Measurements from ENCODE around the gene EEFSEC. TPM values are rescaled to one million over a fixed set of nuclear protein-coding genes. Genes with fewer than 3 reads are reported as not detected.
A peak's percentile ranks its signal among the peaks of the same experiment; 100 is the strongest.

The EEFSEC gene
- total RNA-seq, 1 experiment from 2014 or later, result 10.6 TPM

DNA sequence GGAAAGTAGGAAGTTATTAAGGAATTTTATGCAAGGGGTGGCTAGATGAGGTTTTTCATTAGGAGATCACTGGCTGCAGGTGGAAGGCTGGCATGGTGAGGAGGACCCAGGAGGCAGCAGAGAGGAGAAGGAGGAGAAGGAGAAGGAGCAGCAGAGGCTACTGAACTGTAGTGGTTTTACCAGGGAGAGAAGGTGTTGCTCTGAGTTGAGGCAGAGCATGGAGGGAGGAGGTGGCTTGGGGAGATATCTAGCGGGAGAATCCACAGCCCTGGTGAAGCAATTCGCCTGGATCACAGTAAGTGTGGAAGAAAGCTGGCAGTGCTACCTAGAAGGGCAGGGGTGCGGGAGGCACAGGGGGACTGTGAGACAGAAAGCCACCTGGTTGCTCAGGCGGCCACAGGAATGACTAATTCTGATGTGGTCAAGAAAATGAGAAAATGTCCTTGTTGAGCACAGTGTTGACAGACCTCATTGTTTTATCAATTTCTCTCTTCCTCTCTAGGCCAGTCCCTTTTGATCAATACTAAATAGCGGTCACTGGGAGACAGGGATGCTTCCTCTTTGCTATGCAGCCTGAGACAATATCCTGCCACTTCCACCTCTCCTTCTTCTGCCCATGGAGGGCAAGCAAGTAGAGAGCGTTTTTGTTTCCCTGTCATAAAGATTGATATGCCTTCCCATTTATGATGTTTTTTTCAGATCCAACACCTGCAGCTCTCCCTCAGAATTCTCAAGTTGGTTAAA lies 94.6 kb downstream of the EEFSEC start:
- no peak overlapping the region for H3K27ac ChIP-seq
- H3K27me3 ChIP-seq, result no peaks in the 10 kb centered on the region
- H3K9me3 ChIP-seq (replicated peaks), result no peaks in the 10 kb centered on the region
- H3K36me3 ChIP-seq, result no peaks in the 10 kb centered on the region
- no peak for DNase-seq
- H3K4me3 ChIP-seq, result no peak overlapping the region
- H3K4me1 ChIP-seq, result no peaks in the 10 kb centered on the region

- no peak overlapping the region for H3K27ac ChIP-seq
- DNase-seq, result no peak
- H3K4me1 ChIP-seq, result 0 out of 2 replicates have a peak, but pooled peaks cover 2% of the 10 kb centered on the region
- no peaks in the 10 kb centered on the region for H3K27me3 ChIP-seq
- H3K9me3 ChIP-seq (replicated peaks), result no peaks in the 10 kb centered on the region
- H3K36me3 ChIP-seq, result no peaks in the 10 kb centered on the region
- H3K4me3 ChIP-seq, result no peak overlapping the region
Observed at GRCh38 chr3:128252083-128252482, 98.8 kb downstream of the EEFSEC start.

DNA sequence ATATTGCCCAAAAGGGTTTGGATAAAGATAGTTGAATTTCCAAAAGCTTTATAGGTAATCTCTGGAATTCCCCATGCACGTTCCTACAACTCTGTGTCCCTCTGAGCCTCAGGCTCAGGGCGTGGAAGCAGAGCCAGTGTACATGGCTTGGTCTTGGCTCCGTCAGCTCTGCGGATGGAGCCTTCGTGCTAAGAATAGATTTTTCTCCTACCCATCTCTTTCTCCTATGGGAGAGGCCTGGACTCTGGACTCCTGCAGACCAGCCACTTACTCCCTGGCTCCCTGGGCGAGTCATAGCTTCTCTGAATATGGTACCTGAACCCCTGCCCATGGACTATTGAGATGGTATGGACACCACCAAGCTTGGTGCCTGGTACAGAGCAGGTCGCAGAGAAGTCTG lies 99.9 kb downstream of the EEFSEC start:
- H3K4me3 ChIP-seq, result no peak overlapping the region
- H3K27ac ChIP-seq, result no peak overlapping the region
- no peaks in the 10 kb centered on the region for H3K27me3 ChIP-seq
- no peak for DNase-seq
- H3K36me3 ChIP-seq, result no peaks in the 10 kb centered on the region
- H3K9me3 ChIP-seq (replicated peaks), result no peaks in the 10 kb centered on the region
- 0 out of 2 replicates have a peak, but pooled peaks cover 2% of the 10 kb centered on the region for H3K4me1 ChIP-seq

DNA sequence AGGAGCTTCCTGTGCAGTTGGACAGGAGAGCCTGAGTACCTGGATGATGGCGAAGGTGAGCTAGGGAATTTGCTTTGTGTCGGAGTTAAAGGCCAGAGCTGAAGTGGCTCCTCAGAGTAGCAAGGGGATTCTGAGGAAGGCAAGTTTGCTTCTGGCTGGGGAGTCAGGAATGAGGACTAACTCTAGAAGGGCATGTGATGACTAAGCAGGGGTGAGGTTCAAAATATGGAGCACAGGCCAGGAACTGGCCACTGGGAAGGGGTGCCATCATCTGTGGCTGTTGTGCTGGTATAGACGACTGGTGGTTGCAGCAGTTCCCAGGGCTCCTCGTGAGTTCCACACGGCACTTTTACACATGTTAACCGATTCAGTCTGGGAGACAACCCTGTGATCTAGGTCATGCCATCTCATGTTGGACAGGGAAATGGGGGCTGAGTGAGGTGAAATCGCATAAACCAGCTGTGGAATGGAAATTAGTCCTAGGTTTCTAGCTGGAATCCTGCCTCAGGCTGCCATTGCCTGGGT lies 100.8 kb downstream of the EEFSEC start:
- H3K27ac ChIP-seq, result no peak overlapping the region
- 0 out of 2 replicates have a peak, but pooled peaks cover 2% of the 10 kb centered on the region for H3K4me1 ChIP-seq
- H3K27me3 ChIP-seq, result no peaks in the 10 kb centered on the region
- no peaks in the 10 kb centered on the region for H3K9me3 ChIP-seq (replicated peaks)
- no peak for DNase-seq
- H3K36me3 ChIP-seq, result no peaks in the 10 kb centered on the region; the same call in 1 of the 2 replicates
- no peak overlapping the region for H3K4me3 ChIP-seq

- no peaks in the 10 kb centered on the region; the same call in 1 of the 2 replicates for H3K9me3 ChIP-seq (replicated peaks)
- DNase-seq, result no peak
- no peak overlapping the region for H3K27ac ChIP-seq
- no peaks in the 10 kb centered on the region; the same call in 1 of the 2 replicates for H3K36me3 ChIP-seq
- no peaks in the 10 kb centered on the region for H3K27me3 ChIP-seq
- H3K4me1 ChIP-seq, result 0 out of 2 replicates have a peak, but pooled peaks cover 2% of the 10 kb centered on the region
- H3K4me3 ChIP-seq, result no peak overlapping the region
Observed at GRCh38 chr3:128254967-128255366, 101.7 kb downstream of the EEFSEC start.

- Histone ChIP-seq H3K27ac (no peak overlapping the region), H3K4me3 (no peak overlapping the region), H3K36me3 (peaks cover 2% of the 10 kb centered on the region; the same call in 1 of the 2 replicates), H3K27me3 (no peaks in the 10 kb centered on the region), H3K9me3 (replicated peaks) (no peaks in the 10 kb centered on the region; the same call in none of the 2 replicates), H3K4me1 (0 out of 2 replicates have a peak, but pooled peaks cover 2% of the 10 kb centered on the region)
- no peak for DNase-seq
Observed at GRCh38 chr3:128256131-128256530, 102.8 kb downstream of the EEFSEC start.

GRCh38 chr3:128257632-128258031 lies 104.4 kb downstream of the EEFSEC start:
- H3K4me1 ChIP-seq, result 0 out of 2 replicates have a peak, but pooled peaks cover 2% of the 10 kb centered on the region
- no peak overlapping the region for H3K27ac ChIP-seq
- H3K27me3 ChIP-seq, result no peaks in the 10 kb centered on the region
- H3K4me3 ChIP-seq, result no peak overlapping the region
- H3K9me3 ChIP-seq (replicated peaks), result no peaks in the 10 kb centered on the region; the same call in none of the 2 replicates
- no peak for DNase-seq
- H3K36me3 ChIP-seq, result peaks cover 2% of the 10 kb centered on the region; the same call in 1 of the 2 replicates

- Histone ChIP-seq H3K27ac (no peak overlapping the region), H3K9me3 (replicated peaks) (no peaks in the 10 kb centered on the region; the same call in none of the 2 replicates), H3K27me3 (no peaks in the 10 kb centered on the region), H3K36me3 (peaks cover 2% of the 10 kb centered on the region; the same call in 1 of the 2 replicates), H3K4me3 (no peak overlapping the region), H3K4me1 (0 out of 2 replicates have a peak, but pooled peaks cover 2% of the 10 kb centered on the region)
- no peak for DNase-seq
Observed at GRCh38 chr3:128260275-128260674, 107.0 kb downstream of the EEFSEC start.

DNA sequence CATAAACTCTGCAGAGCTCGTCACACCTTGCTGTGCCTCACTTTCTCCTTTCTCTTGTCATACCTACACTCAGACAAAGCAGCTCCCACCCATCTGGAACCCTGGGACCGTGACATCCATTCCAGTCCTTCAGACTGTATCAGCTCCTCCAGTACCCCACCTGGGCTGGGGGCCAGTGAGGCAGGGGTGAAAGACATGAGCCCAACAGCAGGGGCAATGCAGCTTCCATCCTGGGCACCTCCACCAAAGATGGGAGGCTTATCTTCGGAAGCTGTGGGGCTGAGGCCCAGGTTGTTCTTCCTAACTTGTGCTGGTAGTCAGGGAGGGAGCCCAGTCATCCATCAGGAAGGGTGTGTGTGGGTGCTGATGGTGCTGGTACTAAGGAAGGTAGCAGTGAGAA lies 109.2 kb downstream of the EEFSEC start:
- Histone ChIP-seq H3K27ac (no peak overlapping the region), H3K27me3 (no peaks in the 10 kb centered on the region), H3K4me3 (no peak overlapping the region), H3K36me3 (peaks cover 2% of the 10 kb centered on the region; the same call in 1 of the 2 replicates), H3K4me1 (peaks cover 5% of the 10 kb centered on the region; the same call in 1 of the 2 replicates), H3K9me3 (replicated peaks) (no peaks in the 10 kb centered on the region; the same call in none of the 2 replicates)
- DNase-seq, result no peak

DNA sequence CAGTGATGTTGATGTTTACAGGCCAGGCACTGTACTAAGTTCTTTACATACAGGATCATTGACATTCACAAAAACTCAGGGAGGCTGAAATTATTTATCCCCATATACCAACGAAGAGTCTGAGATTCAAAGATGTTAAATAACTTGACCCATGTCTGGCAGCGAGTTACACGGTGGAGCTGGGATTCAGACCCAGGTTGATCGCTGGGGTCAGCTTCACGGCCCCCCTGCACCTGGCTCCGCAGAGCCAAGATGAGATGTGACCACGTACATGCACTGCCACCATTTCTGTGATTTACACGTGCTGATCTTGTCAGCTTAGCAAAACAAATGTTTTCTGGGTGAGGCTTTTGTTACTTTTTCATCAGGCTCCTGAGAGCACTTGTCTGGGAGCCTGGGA lies 109.8 kb downstream of the EEFSEC start:
- Histone ChIP-seq H3K4me3 (no peak overlapping the region), H3K27ac (no peak overlapping the region), H3K4me1 (peaks cover 5% of the 10 kb centered on the region; the same call in 1 of the 2 replicates), H3K27me3 (no peaks in the 10 kb centered on the region), H3K9me3 (replicated peaks) (no peaks in the 10 kb centered on the region; the same call in none of the 2 replicates), H3K36me3 (peaks cover 2% of the 10 kb centered on the region; the same call in 1 of the 2 replicates)
- no peak for DNase-seq

DNA sequence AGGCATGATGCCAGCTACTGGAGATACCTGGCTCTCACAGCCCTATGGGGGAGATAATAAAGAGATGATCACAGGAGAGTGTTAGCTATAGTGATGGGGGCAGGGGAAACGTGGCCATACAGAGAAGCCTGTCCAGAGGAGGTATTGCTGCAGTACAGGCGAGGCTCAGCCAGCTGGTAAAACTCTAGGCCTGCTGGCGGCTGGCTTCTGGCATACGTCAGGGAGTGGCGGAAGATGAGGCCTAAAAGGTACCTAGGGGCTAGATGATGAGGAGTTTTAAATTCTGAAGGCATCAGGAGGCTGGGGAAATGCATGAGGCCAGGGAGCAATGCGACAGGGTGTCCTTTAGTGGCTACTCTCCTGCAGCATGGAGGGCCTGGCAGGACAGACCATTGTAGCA lies 110.7 kb downstream of the EEFSEC start:
- Histone ChIP-seq H3K4me1 (peaks cover 5% of the 10 kb centered on the region; the same call in 1 of the 2 replicates), H3K9me3 (replicated peaks) (no peaks in the 10 kb centered on the region; the same call in none of the 2 replicates), H3K27me3 (no peaks in the 10 kb centered on the region), H3K4me3 (no peak overlapping the region), H3K36me3 (peaks cover 2% of the 10 kb centered on the region; the same call in 1 of the 2 replicates), H3K27ac (no peak overlapping the region)
- DNase-seq, result no peak

- H3K27ac ChIP-seq, result no peak overlapping the region
Observed at GRCh38 chr3:128266453-128266852, 113.2 kb downstream of the EEFSEC start.

GRCh38 chr3:128267541-128267940 lies 114.3 kb downstream of the EEFSEC start:
- Histone ChIP-seq H3K27ac (no peak overlapping the region), H3K36me3 (no peaks in the 10 kb centered on the region), H3K4me3 (no peak overlapping the region), H3K9me3 (replicated peaks) (no peaks in the 10 kb centered on the region), H3K4me1 (peaks cover 5% of the 10 kb centered on the region; the same call in 1 of the 2 replicates), H3K27me3 (no peaks in the 10 kb centered on the region)
- no peak for DNase-seq

More at GRCh38 chr3:128266453-128266852, 113.2 kb downstream of the EEFSEC start:
- no peaks in the 10 kb centered on the region for H3K9me3 ChIP-seq (replicated peaks)
- H3K4me3 ChIP-seq, result no peak overlapping the region
- no peaks in the 10 kb centered on the region for H3K36me3 ChIP-seq
- H3K4me1 ChIP-seq, result peaks cover 5% of the 10 kb centered on the region; the same call in 1 of the 2 replicates
- H3K27me3 ChIP-seq, result no peaks in the 10 kb centered on the region
- peak; percentile 31 to 65 for DNase-seq

- DNase-seq, result no peak
- Histone ChIP-seq H3K4me1 (peaks cover 5% of the 10 kb centered on the region; the same call in 1 of the 2 replicates), H3K27ac (no peak overlapping the region), H3K27me3 (no peaks in the 10 kb centered on the region), H3K9me3 (replicated peaks) (no peaks in the 10 kb centered on the region), H3K36me3 (no peaks in the 10 kb centered on the region), H3K4me3 (no peak overlapping the region)
Observed at GRCh38 chr3:128269006-128269775, 115.9 kb downstream of the EEFSEC start.
